ENCODE data around the gene PALMD.
A peak's percentile ranks its signal among the peaks of the same experiment; 100 is the strongest.

Gene PALMD

GRCh38 chr1:99704356-99704816, 58.5 kb downstream of the PALMD start:
- no peak for FAIRE-seq

- FAIRE-seq, result no peak
These were observed 59.5 kb downstream of the PALMD start for GRCh38 chr1:99705385-99705784.

GRCh38 chr1:99707535-99708142, 61.7 kb downstream of the PALMD start:
- FAIRE-seq, result peak; percentile 90

- no peak for FAIRE-seq
These were observed 65.1 kb downstream of the PALMD start for GRCh38 chr1:99710994-99711393.

- FAIRE-seq, result no peak
These were observed 67.1 kb downstream of the PALMD start for GRCh38 chr1:99713006-99713405.

GRCh38 chr1:99717005-99717404, 71.1 kb downstream of the PALMD start:
- no peak for FAIRE-seq

GRCh38 chr1:99723251-99723650, 77.3 kb downstream of the PALMD start:
- FAIRE-seq, result no peak

GRCh38 chr1:99725996-99726395, 80.1 kb downstream of the PALMD start:
- FAIRE-seq, result no peak

GRCh38 chr1:99726407-99726806, 80.5 kb downstream of the PALMD start:
- FAIRE-seq, result no peak

- FAIRE-seq, result no peak
These were observed 80.9 kb downstream of the PALMD start for GRCh38 chr1:99726818-99727217.

GRCh38 chr1:99727575-99728185, 81.8 kb downstream of the PALMD start:
- FAIRE-seq, result no peak

- peak; percentile 93 for FAIRE-seq
These were observed 82.8 kb downstream of the PALMD start for GRCh38 chr1:99728494-99729235.

- no peak for FAIRE-seq
These were observed 85.5 kb downstream of the PALMD start for GRCh38 chr1:99731384-99731783.

GRCh38 chr1:99735852-99736251, 89.9 kb downstream of the PALMD start:
- FAIRE-seq, result no peak

GRCh38 chr1:99737016-99737415, 91.1 kb downstream of the PALMD start:
- FAIRE-seq, result peak; percentile 31

GRCh38 chr1:99738858-99739465, 93.0 kb downstream of the PALMD start:
- FAIRE-seq, result no peak

GRCh38 chr1:99740141-99740540, 94.2 kb downstream of the PALMD start:
- no peak for FAIRE-seq

Measured in G401.6 (cell line).